GM12878 (cell line): Measurements from ENCODE around the gene ZMAT3.

Experiments
- CBX5 ChIP-seq: sonication (generic); IDR thresholded peaks from 2 replicates; pipeline ENCODE4 v1.6.1; 2016; ENCODE audit warnings: low read depth, moderate library complexity, mild to moderate bottlenecking, inconsistent platforms
- CHD4 ChIP-seq: fragments of 200-600 bp; sonication (generic); IDR thresholded peaks from 2 replicates; pipeline ENCODE4 v1.6.1; 2016; ENCODE audit warnings: mild to moderate bottlenecking
- EGR1 ChIP-seq, 2 experiments: IDR thresholded peaks; 1 replicate in 1 of 2; 2 replicates in 1 of 2; pipeline ENCODE4 v1.6.1; 2011 to 2012; ENCODE audit warnings: low read depth in 2 of 2, low read length in 2 of 2, borderline replicate concordance in 1 of 2, mild to moderate bottlenecking in 1 of 2, moderate library complexity in 1 of 2
- MYC ChIP-seq: IDR thresholded peaks from 2 replicates; pipeline ENCODE4 v1.6.1; 2011; ENCODE audit warnings: mild to moderate bottlenecking, low read length, moderate library complexity, inconsistent platforms; ENCODE audit not compliant: insufficient read depth, insufficient replicate concordance, insufficient read length, severe bottlenecking
- NBN ChIP-seq: fragments of 450-650 bp; IDR thresholded peaks from 2 replicates; pipeline ENCODE4 v1.6.1; 2016
- TCF7 ChIP-seq: IDR thresholded peaks from 2 replicates; pipeline ENCODE4 v1.6.1; 2014; ENCODE audit warnings: antibody characterized with exemption, borderline replicate concordance

GRCh38 chr3:179105881-179106280, 34.3 kb upstream of the ZMAT3 start:
- TF ChIP-seq MYC (no peak), EGR1 (IDR thresholded peaks at IDR 0.05; ENCODE audit: borderline replicate concordance in 1 of 2, low read depth in 2 of 2, low read length in 2 of 2) (no peak), CBX5 (no peak), CHD4 (no peak), NBN (no peak), TCF7 (no peak)
